Kidney epithelial cell (primary cell): ENCODE results near the gene HIRIP3. TPM values are rescaled to one million over a fixed set of nuclear protein-coding genes. Genes with fewer than 3 reads are reported as not detected.

Source experiments
- DNase-seq: peaks from one replicate; pipeline ENCODE4 v3.0.0-alpha.2; 2010; ENCODE audit warnings: low read depth
- H3K27me3 ChIP-seq: 2 replicates; pipeline ENCODE4 v1.6.0; 2011; ENCODE audit warnings: low read length; ENCODE audit not compliant: control insufficient read depth, insufficient read depth
- H3K36me3 ChIP-seq: 2 replicates; pipeline ENCODE4 v1.5.1; 2011; ENCODE audit warnings: low read length; ENCODE audit not compliant: control insufficient read depth, insufficient read depth
- H3K4me3 ChIP-seq: 2 replicates; pipeline ENCODE4 v1.5.1; 2011; ENCODE audit warnings: low read depth, mild to moderate bottlenecking, control low read depth, low read length
- CTCF ChIP-seq: IDR thresholded peaks from 2 replicates; pipeline ENCODE4 v1.5.1; 2011; ENCODE audit warnings: mild to moderate bottlenecking, moderate library complexity, low read length, control low read depth, inconsistent platforms; ENCODE audit not compliant: insufficient read depth, poor library complexity, severe bottlenecking
- total RNA-seq: library from RNA; depleted of rRNA; stranded (reverse); fragments of >200 nt; gene quantifications from 2 replicates; pipeline ENCODE4 v1.2.3, GENCODE V29; 2015

Gene HIRIP3
- total RNA-seq, 1 donor from 2014 or later, result 20.3 TPM

DNA sequence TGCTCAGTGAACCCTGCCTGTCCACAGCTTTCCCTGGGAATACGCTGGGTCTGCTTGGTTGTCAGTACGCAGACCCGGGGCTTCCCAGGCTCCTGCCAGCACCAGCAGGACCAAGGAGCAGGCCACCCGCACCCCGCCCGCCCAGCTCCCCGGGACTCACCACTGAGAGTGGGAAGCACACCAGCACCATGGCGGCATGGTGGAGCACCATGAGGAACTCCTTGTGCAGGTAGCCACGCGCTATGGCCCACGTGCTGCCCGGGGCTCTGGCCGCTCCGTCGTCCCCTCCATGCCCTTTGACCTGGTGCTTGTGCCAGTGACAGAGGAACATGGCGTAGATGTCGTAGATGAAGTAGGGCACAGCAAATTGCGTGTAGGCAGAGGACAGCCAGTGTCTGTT, 31.0 kb upstream of the HIRIP3 start:
- DNase-seq, result no peak
- no peaks in the 10 kb centered on the region for H3K36me3 ChIP-seq
- H3K4me3 ChIP-seq, result no peak overlapping the region
- peaks cover 55% of the 10 kb centered on the region for H3K27me3 ChIP-seq
- TF ChIP-seq CTCF, result no peak

DNA sequence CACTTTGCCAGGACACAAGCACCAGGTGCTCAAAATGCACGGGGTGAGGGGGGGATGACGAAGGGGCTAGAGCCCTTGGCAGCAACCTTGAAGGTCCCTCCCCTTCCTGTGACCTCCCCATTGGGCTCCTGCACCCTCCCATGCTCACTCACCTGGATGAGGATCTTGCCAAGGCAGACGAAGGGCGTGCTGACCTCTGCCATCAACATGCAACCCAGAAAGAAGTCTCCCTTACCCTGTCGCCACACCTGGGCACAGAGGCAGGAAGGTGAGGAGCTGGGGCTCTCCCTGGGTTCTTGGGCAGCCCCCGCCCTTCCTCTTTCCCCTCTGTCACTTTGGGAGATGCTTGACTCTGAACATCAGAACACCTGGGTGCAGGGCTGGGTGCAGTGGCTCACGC, 30.2 kb upstream of the HIRIP3 start:
- H3K27me3 ChIP-seq, result peaks cover 47% of the 10 kb centered on the region
- no peak for DNase-seq
- no peaks in the 10 kb centered on the region for H3K36me3 ChIP-seq
- no peak for TF ChIP-seq CTCF
- no peak overlapping the region for H3K4me3 ChIP-seq

- TF ChIP-seq CTCF, result no peak
Observed at GRCh38 chr16:30025156-30025555, 29.7 kb upstream of the HIRIP3 start.

DNA sequence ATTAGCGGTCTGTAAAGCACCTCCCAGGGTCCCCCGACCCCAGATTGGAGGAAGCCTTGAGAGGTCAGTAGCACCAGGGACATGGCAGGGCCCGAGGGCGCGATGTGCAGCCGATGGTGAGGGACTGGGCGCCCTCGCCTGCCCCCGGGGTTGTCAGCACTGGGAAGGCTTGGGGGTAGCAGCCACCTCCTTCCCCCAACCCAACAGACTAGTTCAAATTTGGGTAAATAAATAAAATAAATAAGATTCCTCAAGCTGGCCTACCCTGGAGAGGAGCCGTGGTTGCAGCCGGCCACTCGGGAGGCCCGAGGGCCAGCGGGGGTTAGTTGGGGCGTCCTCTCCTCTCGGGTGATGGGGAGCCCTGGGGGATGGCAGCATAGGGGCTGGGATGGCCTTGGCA, 29.0 kb upstream of the HIRIP3 start:
- Histone ChIP-seq H3K27me3 (peaks cover 36% of the 10 kb centered on the region), H3K36me3 (no peaks in the 10 kb centered on the region), H3K4me3 (no peak overlapping the region)
- DNase-seq, result no peak
- TF ChIP-seq CTCF, result no peak

More at GRCh38 chr16:30025156-30025555, 29.7 kb upstream of the HIRIP3 start:
- Histone ChIP-seq H3K36me3 (no peaks in the 10 kb centered on the region), H3K27me3 (peaks cover 42% of the 10 kb centered on the region), H3K4me3 (no peak overlapping the region)
- no peak for DNase-seq

GRCh38 chr16:30023586-30023985, 28.2 kb upstream of the HIRIP3 start:
- Histone ChIP-seq H3K27me3 (peaks cover 27% of the 10 kb centered on the region), H3K4me3 (no peak overlapping the region), H3K36me3 (no peaks in the 10 kb centered on the region)
- TF ChIP-seq CTCF, result no peak
- no peak for DNase-seq

DNA sequence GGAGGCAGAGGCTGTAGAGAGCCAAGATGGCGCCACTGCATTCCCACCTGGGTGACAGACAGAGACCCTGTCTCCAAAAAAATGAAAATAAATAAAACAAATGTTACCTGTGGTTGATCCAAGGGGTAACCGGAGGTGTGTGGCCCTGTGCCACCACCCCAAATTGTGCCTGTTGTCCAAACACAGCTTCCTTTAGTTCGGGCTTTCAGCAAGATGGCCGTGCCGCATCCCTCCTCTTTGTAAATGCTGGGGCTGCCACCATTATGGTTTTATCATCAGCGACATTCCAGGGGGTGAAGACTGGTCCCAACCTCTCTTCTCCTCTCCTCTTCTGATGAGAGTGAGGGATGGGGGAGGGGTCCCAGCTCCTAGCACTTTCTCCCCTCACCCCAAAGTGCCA, 27.5 kb upstream of the HIRIP3 start, which contains the start of gene C16orf92:
Gene C16orf92 (plus strand): TSS at position 312 of the 400 bp plus-strand sequence. CDS start 143 bp downstream, outside the sequence.
- TF ChIP-seq CTCF, result no peak
- no peak for DNase-seq
- no peaks in the 10 kb centered on the region for H3K36me3 ChIP-seq
- H3K4me3 ChIP-seq, result no peak within 1 kb of the TSS
- peaks cover 20% of the 10 kb centered on the region for H3K27me3 ChIP-seq
